Hepatocyte (in vitro differentiated cells): ENCODE data around the gene SUGP2. TPM values are rescaled to one million over a fixed set of nuclear protein-coding genes. Genes with fewer than 3 reads are reported as not detected.
"Not testable (repeated sequence)": the region's sequence is repeated elsewhere in the genome, so short reads cannot be mapped to it uniquely, and the experiment has no call there.

Source experiments
- DNase-seq: peaks from one replicate; pipeline ENCODE4 v3.0.0-alpha.2; 2016; ENCODE audit warnings: low spot score
- H2AFZ ChIP-seq: fragments of 200-600 bp; sonication (generic); 2 replicates; pipeline ENCODE4 v1.6.0; 2016; ENCODE audit warnings: antibody characterized with exemption, mild to moderate bottlenecking
- H3K27ac ChIP-seq: fragments of 200-600 bp; sonication (generic); 2 replicates; pipeline ENCODE4 v1.5.1; 2016; ENCODE audit warnings: mild to moderate bottlenecking
- H3K27me3 ChIP-seq: fragments of 200-600 bp; sonication (generic); 2 replicates; pipeline ENCODE4 v1.6.1; 2016
- H3K36me3 ChIP-seq: fragments of 200-600 bp; sonication (generic); replicated peaks from 2 replicates; pipeline ENCODE4 v1.5.1; 2016; ENCODE audit warnings: low read depth; ENCODE audit not compliant: insufficient read depth
- H3K4me1 ChIP-seq: fragments of 200-600 bp; sonication (generic); 2 replicates; pipeline ENCODE4 v1.5.1; 2016; ENCODE audit warnings: mild to moderate bottlenecking, moderate library complexity; ENCODE audit not compliant: insufficient read depth
- H3K4me2 ChIP-seq: fragments of 200-600 bp; sonication (generic); 2 replicates; pipeline ENCODE4 v1.6.0; 2016
- H3K4me3 ChIP-seq: fragments of 200-600 bp; sonication (generic); 2 replicates; pipeline ENCODE4 v1.5.1; 2016; ENCODE audit warnings: mild to moderate bottlenecking
- H3K79me2 ChIP-seq: fragments of 200-600 bp; sonication (generic); 2 replicates; pipeline ENCODE4 v1.6.0; 2017; ENCODE audit warnings: mild to moderate bottlenecking
- H3K9me2 ChIP-seq: fragments of 200-600 bp; sonication (generic); replicated peaks from 2 replicates; pipeline ENCODE4 v1.6.0; 2017; ENCODE audit warnings: mild to moderate bottlenecking; ENCODE audit not compliant: insufficient read depth
- H3K9me3 ChIP-seq: fragments of 200-600 bp; sonication (generic); 2 replicates; pipeline ENCODE4 v1.5.1; 2016; ENCODE audit warnings: low read depth, mild to moderate bottlenecking
- H4K20me1 ChIP-seq: fragments of 200-600 bp; sonication (generic); 2 replicates; pipeline ENCODE4 v1.6.0; 2016; ENCODE audit warnings: mild to moderate bottlenecking; ENCODE audit not compliant: insufficient read depth, poor library complexity, severe bottlenecking
- CTCF ChIP-seq: fragments of 200-600 bp; sonication (generic); IDR thresholded peaks from 2 replicates; pipeline ENCODE4 v1.5.1; 2016; ENCODE audit warnings: antibody characterized with exemption, mild to moderate bottlenecking; ENCODE audit not compliant: poor library complexity
- EZH2 ChIP-seq: fragments of 200-600 bp; sonication (generic); IDR thresholded peaks from 2 replicates; pipeline ENCODE4 v1.6.1; 2016; ENCODE audit warnings: antibody characterized with exemption, mild to moderate bottlenecking, borderline replicate concordance
- EZH2phosphoT487 ChIP-seq: fragments of 200-600 bp; sonication (generic); IDR thresholded peaks from one replicate; pipeline ENCODE4 v1.6.1; 2018; ENCODE audit warnings: antibody characterized with exemption, mild to moderate bottlenecking, low read depth, moderate library complexity; ENCODE audit not compliant: unreplicated experiment, severe bottlenecking
- WGBS: methylation state at CpG from one replicate; pipeline ENCODE4 v1.1.6; 2016; ENCODE audit warnings: low lambda C conversion rate; ENCODE audit errors: missing lambda C conversion rate; 5-methylcytosine and 5-hydroxymethylcytosine counted together
- polyA plus RNA-seq: library from polyadenylated mRNA; unstranded; fragments of >200 nt; fragmentation: Nextera tagmentation; extraction: Ambion mirVana; gene quantifications from 2 replicates; pipeline ENCODE4 v1.2.1, GENCODE V29; 2016
- total RNA-seq: library from RNA; depleted of rRNA; stranded (reverse); fragments of >200 nt; gene quantifications from 2 replicates; pipeline ENCODE4 v1.2.3, GENCODE V29; 2014

SUGP2 gene
- total and polyA plus RNA-seq, 2 experiments from 2014 or later = 36.4 to 51.0 TPM

GRCh38 chr19:18955042-18955441, 78.3 kb downstream of the SUGP2 start:
- no peaks in the 10 kb centered on the region for H3K4me1 ChIP-seq
- TF ChIP-seq CTCF (no peak), EZH2phosphoT487 (no peak), EZH2 (no peak)
- no peak overlapping the region for H3K4me2 ChIP-seq
- H3K36me3 ChIP-seq = no peaks in the 10 kb centered on the region
- no peak overlapping the region for H2AFZ ChIP-seq
- no peaks in the 10 kb centered on the region for H3K9me3 ChIP-seq
- no peaks in the 10 kb centered on the region for H4K20me1 ChIP-seq
- H3K27me3 ChIP-seq = no peaks in the 10 kb centered on the region
- no peaks in the 10 kb centered on the region for H3K79me2 ChIP-seq
- WGBS = 94% methylated on average over 2 of the region's 2 CpGs
- no peak overlapping the region for H3K4me3 ChIP-seq
- no peak for DNase-seq
- no peaks in the 10 kb centered on the region for H3K9me2 ChIP-seq
- no peak overlapping the region for H3K27ac ChIP-seq

GRCh38 chr19:18954094-18954493, 79.2 kb downstream of the SUGP2 start:
- Histone ChIP-seq H3K27ac (no peak overlapping the region), H3K4me1 (no peaks in the 10 kb centered on the region), H3K27me3 (no peaks in the 10 kb centered on the region), H3K36me3 (no peaks in the 10 kb centered on the region), H3K79me2 (no peaks in the 10 kb centered on the region), H3K4me2 (no peak overlapping the region), H3K9me3 (no peaks in the 10 kb centered on the region), H4K20me1 (no peaks in the 10 kb centered on the region), H3K9me2 (no peaks in the 10 kb centered on the region), H3K4me3 (no peak overlapping the region), H2AFZ (no peak overlapping the region)
- TF ChIP-seq CTCF (no peak), EZH2phosphoT487 (no peak), EZH2 (no peak)
- 88% methylated on average over 1 of the region's 3 CpGs for whole genome bisulfite sequencing
- DNase-seq = no peak

- not testable (repeated sequence) for H3K4me2 ChIP-seq, H3K4me3 ChIP-seq, H3K27ac ChIP-seq, H2AFZ ChIP-seq, H3K27me3 ChIP-seq, H3K36me3 ChIP-seq, H3K9me3 ChIP-seq, H3K4me1 ChIP-seq, H3K9me2 ChIP-seq, H4K20me1 ChIP-seq, H3K79me2 ChIP-seq, DNase-seq
- WGBS = 72% methylated on average over 17 of the region's 17 CpGs
Observed at GRCh38 chr19:18952364-18953003, 80.8 kb downstream of the SUGP2 start.

- Histone ChIP-seq H3K27ac (no peak overlapping the region), H2AFZ (no peak overlapping the region), H3K79me2 (no peaks in the 10 kb centered on the region), H3K9me3 (no peaks in the 10 kb centered on the region), H4K20me1 (no peaks in the 10 kb centered on the region), H3K9me2 (no peaks in the 10 kb centered on the region), H3K4me2 (no peak overlapping the region), H3K4me1 (no peaks in the 10 kb centered on the region), H3K27me3 (no peaks in the 10 kb centered on the region), H3K36me3 (no peaks in the 10 kb centered on the region), H3K4me3 (no peak overlapping the region)
- TF ChIP-seq EZH2phosphoT487 = no peak
- no peak for DNase-seq
- 85% methylated on average over 7 of the region's 7 CpGs for WGBS
Observed at GRCh38 chr19:18951721-18952281, 81.5 kb downstream of the SUGP2 start.
